Loucy (cell line): ENCODE data around the gene NTN4.

Experiments used
- EZH2phosphoT487 ChIP-seq: fragments of 200-600 bp; IDR thresholded peaks from 2 replicates; pipeline ENCODE4 v1.6.1; 2018; ENCODE audit warnings: antibody characterized with exemption, mild to moderate bottlenecking, moderate library complexity, borderline replicate concordance
- TF ChIP-seq, protein P1 (sequence below): fragments of 200-600 bp; sonication (generic); conservative IDR thresholded peaks from 2 replicates; pipeline ENCODE4 v1.5.1; 2014; ENCODE audit warnings: mild to moderate bottlenecking, antibody characterized with exemption, low read length

DNA sequence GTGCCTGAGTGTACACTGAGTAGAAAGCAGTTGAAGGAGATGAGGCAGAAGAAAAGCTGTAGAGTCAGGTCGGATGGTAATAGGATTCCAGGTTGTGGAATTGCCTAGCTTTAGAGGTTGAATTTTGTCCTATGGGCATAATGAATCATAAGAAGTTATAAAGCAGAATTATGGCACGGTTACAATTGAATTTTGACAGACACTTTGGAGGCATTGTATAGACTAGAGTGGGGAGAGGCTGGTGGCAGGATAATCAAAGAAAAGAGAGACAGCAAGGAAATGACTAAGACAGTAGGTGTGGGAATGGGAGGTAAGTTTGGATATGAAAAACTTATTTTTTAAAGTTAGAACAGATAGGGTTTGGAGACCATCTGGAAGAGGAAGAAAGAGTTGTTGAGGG is 102.6 kb downstream of the NTN4 start:
- TF ChIP-seq, protein P1, sequence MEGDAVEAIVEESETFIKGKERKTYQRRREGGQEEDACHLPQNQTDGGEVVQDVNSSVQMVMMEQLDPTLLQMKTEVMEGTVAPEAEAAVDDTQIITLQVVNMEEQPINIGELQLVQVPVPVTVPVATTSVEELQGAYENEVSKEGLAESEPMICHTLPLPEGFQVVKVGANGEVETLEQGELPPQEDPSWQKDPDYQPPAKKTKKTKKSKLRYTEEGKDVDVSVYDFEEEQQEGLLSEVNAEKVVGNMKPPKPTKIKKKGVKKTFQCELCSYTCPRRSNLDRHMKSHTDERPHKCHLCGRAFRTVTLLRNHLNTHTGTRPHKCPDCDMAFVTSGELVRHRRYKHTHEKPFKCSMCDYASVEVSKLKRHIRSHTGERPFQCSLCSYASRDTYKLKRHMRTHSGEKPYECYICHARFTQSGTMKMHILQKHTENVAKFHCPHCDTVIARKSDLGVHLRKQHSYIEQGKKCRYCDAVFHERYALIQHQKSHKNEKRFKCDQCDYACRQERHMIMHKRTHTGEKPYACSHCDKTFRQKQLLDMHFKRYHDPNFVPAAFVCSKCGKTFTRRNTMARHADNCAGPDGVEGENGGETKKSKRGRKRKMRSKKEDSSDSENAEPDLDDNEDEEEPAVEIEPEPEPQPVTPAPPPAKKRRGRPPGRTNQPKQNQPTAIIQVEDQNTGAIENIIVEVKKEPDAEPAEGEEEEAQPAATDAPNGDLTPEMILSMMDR: no peak
- no peak for TF ChIP-seq EZH2phosphoT487
